ENCODE results near the gene VTI1A. TPM values are rescaled to one million over a fixed set of nuclear protein-coding genes. Genes with fewer than 3 reads are reported as not detected.

The VTI1A gene
- total and polyA plus RNA-seq, 2 of the 8 experiments (the other 6 are each of a cell fraction or from before 2014, with no cell fraction given), result 6.0 to 20.0 TPM

GRCh38 chr10:112658900-112659638, 212.1 kb downstream of the VTI1A start:
- no peaks in the 10 kb centered on the region for H3K79me1 ChIP-seq (ENCODE audit: low read depth, low read length)
- no peak overlapping the region for H3K56ac ChIP-seq (replicated peaks; ENCODE audit: insufficient read length, low read depth, low read length)
- no peak overlapping the region for H2AFZ ChIP-seq (ENCODE audit: low read length)
- no peak overlapping the region for H2BK120ac ChIP-seq (replicated peaks; ENCODE audit: low read depth, low read length)
- H3K4me2 ChIP-seq (ENCODE audit: insufficient read depth in 1 of 2, low read depth in 2 of 2, low read length in 2 of 2), result no peak overlapping the region
- no peaks in the 10 kb centered on the region for H3K79me2 ChIP-seq (ENCODE audit: control insufficient read depth in 1 of 2, insufficient read depth in 2 of 2, low read length in 2 of 2)
- H3K36me3 ChIP-seq (ENCODE audit: control insufficient read depth in 2 of 4, insufficient read depth in 4 of 4, low read length in 3 of 4), result no peaks in the 10 kb centered on the region
- no peaks in the 10 kb centered on the region for H3K27me3 ChIP-seq (replicated peaks in 1 of 4; ENCODE audit: control insufficient read depth in 3 of 4, extremely low read depth in 1 of 4, insufficient read depth in 3 of 4, low read length in 3 of 4)
- 72% methylated on average over 6 of the region's 6 CpGs; no CpG with 5 or more reads in 1 of the 2 experiments for whole genome bisulfite sequencing, 2 experiments (ENCODE audit: extremely low coverage in 1 of 2, insufficient coverage in 1 of 2, insufficient read length in 1 of 2, insufficient replicate concordance in 2 of 2, low coverage in 1 of 2, low lambda C conversion rate in 2 of 2, missing lambda C conversion rate in 1 of 2)
- H3K9ac ChIP-seq (replicated peaks in 1 of 4; ENCODE audit: extremely low read depth in 1 of 4, low read depth in 3 of 4, low read length in 3 of 4), result no peak overlapping the region
- H3K14ac ChIP-seq (ENCODE audit: insufficient read length), result no peak overlapping the region
- H3K4me1 ChIP-seq (replicated peaks in 1 of 4; ENCODE audit: control insufficient read depth in 3 of 4, insufficient read depth in 4 of 4, low read length in 3 of 4), result 0 out of 7 replicates have a peak, but pooled peaks cover 0 to 4% (median 0%) of the 10 kb centered on the region in 4 experiments
- ChIA-PET CTCF (ENCODE audit: partially characterized antibody) (interaction anchor here (0.6 to 2.3 kb wide), 2 partner anchors 9 to 37 kb away, joined by 3 to 10 read pairs; no protein-coding TSS in a partner anchor), POLR2A (ENCODE audit: partially characterized antibody) (no interaction called here)
- no peak overlapping the region for H2BK12ac ChIP-seq (ENCODE audit: low read depth, low read length)
- no peak for DNase-seq (ENCODE audit: low read depth in 1 of 2, low spot score in 2 of 2)
- no peaks in the 10 kb centered on the region for H3K23me2 ChIP-seq (ENCODE audit: low read depth, low read length)
- no peak overlapping the region for H2BK5ac ChIP-seq (ENCODE audit: low read depth, low read length)
- H2AK5ac ChIP-seq (ENCODE audit: low read depth, low read length), result no peak overlapping the region
- H3K18ac ChIP-seq (ENCODE audit: extremely low read depth, low read length), result no peak overlapping the region
- H2BK20ac ChIP-seq (ENCODE audit: low read length), result no peak overlapping the region
- no peak overlapping the region for H3K4me3 ChIP-seq (ENCODE audit: extremely low read depth in 1 of 4, insufficient read depth in 2 of 4, low read depth in 3 of 4, low read length in 4 of 4)
- H4K91ac ChIP-seq (replicated peaks; ENCODE audit: insufficient read length, low read length), result no peak overlapping the region
- H2BK15ac ChIP-seq (ENCODE audit: low read length), result no peak overlapping the region
- no peak overlapping the region for H3K4ac ChIP-seq (replicated peaks; ENCODE audit: insufficient read length, low read depth, low read length)
- H4K5ac ChIP-seq (ENCODE audit: insufficient read length, low read depth, low read length), result no peak overlapping the region
- peak; percentile 50 for FAIRE-seq
- no peaks in the 10 kb centered on the region for H4K20me1 ChIP-seq (replicated peaks in 1 of 2; ENCODE audit: control insufficient read depth in 1 of 2, insufficient read depth in 2 of 2, low read length in 2 of 2)
- H3K23ac ChIP-seq (ENCODE audit: insufficient read length), result no peak overlapping the region
- no peak overlapping the region for H4K8ac ChIP-seq (ENCODE audit: extremely low read depth, insufficient read depth, low read length)
- H3K27ac ChIP-seq (ENCODE audit: low read depth, low read length), result no peak overlapping the region
- no peaks in the 10 kb centered on the region for H3K9me3 ChIP-seq (ENCODE audit: insufficient read depth in 2 of 2, low read depth in 1 of 2, low read length in 1 of 2)
- TF ChIP-seq RAD21 (IDR thresholded peaks at IDR 0.05 in 1 of 2, conservative IDR thresholded peaks at IDR 0.05 in 1 of 2; ENCODE audit: low read depth in 2 of 2, low read length in 2 of 2) (no peak), CEBPB (IDR thresholded peaks at IDR 0.05; ENCODE audit: low read depth, low read length) (no peak)
